DND-41 (cell line): ENCODE results near the gene ATF1.

Experiments
- ATAC-seq: fragments of 200-7000 bp; cut with Tn5 transposase; 3 replicates; pipeline ENCODE4 v1.9.1; 2021; ENCODE audit warnings: low read depth; ENCODE audit not compliant: insufficient read depth
- DNase-seq: peaks from one replicate; pipeline ENCODE4 v3.0.0-alpha.2; 2020
- H2AFZ ChIP-seq: 2 replicates; pipeline ENCODE4 v1.6.0; 2012; ENCODE audit warnings: low read depth, low read length
- H3K27ac ChIP-seq: 2 replicates; pipeline ENCODE4 v1.5.1; 2012; ENCODE audit warnings: low read length, inconsistent platforms
- H3K27me3 ChIP-seq: fragments of 200-600 bp; sonication (generic); 2 replicates; pipeline ENCODE4 v1.6.0; 2012; ENCODE audit warnings: low read length, mild to moderate bottlenecking, inconsistent platforms; ENCODE audit not compliant: insufficient read depth, poor library complexity
- H3K36me3 ChIP-seq: 2 replicates; pipeline ENCODE4 v1.5.1; 2012; ENCODE audit warnings: low read length, inconsistent platforms; ENCODE audit not compliant: insufficient read depth
- H3K4me1 ChIP-seq: 2 replicates; pipeline ENCODE4 v1.5.1; 2012; ENCODE audit warnings: mild to moderate bottlenecking, low read length; ENCODE audit not compliant: insufficient read depth
- H3K4me2 ChIP-seq: 2 replicates; pipeline ENCODE4 v1.6.0; 2012; ENCODE audit warnings: mild to moderate bottlenecking, moderate library complexity, low read length, inconsistent platforms; ENCODE audit not compliant: insufficient read depth
- H3K4me3 ChIP-seq, 2 experiments: fragments of 200-600 bp in 1 of 2; shearing (Covaris generic) in 1 of 2; 2 replicates each; pipeline ENCODE4 v1.5.1; 2012 to 2016; ENCODE audit warnings: inconsistent platforms in 2 of 2, low read length in 2 of 2, mild to moderate bottlenecking in 2 of 2, low read depth in 1 of 2, moderate library complexity in 1 of 2
- H3K79me2 ChIP-seq: 2 replicates; pipeline ENCODE4 v1.6.0; 2012; ENCODE audit warnings: low read length, inconsistent platforms; ENCODE audit not compliant: insufficient read depth
- H3K9ac ChIP-seq: 2 replicates; pipeline ENCODE4 v1.6.0; 2012; ENCODE audit warnings: low read depth, mild to moderate bottlenecking, inconsistent platforms, low read length, moderate library complexity
- H3K9me3 ChIP-seq: 2 replicates; pipeline ENCODE4 v1.5.1; 2012; ENCODE audit warnings: low read length, moderate library complexity, mild to moderate bottlenecking, inconsistent platforms; ENCODE audit not compliant: insufficient read depth, severe bottlenecking
- H4K20me1 ChIP-seq: 2 replicates; pipeline ENCODE4 v1.6.0; 2012; ENCODE audit warnings: low read length; ENCODE audit not compliant: insufficient read depth
- EZH2 ChIP-seq: IDR thresholded peaks from 3 replicates; pipeline ENCODE4 v1.6.1; 2012; ENCODE audit warnings: borderline replicate concordance, low read depth, mild to moderate bottlenecking, moderate library complexity, low read length, inconsistent platforms; ENCODE audit not compliant: severe bottlenecking
- TF ChIP-seq, protein P1 (sequence below): IDR thresholded peaks from 2 replicates; pipeline ENCODE4 v1.5.1; 2012; ENCODE audit warnings: borderline replicate concordance, low read length, moderate library complexity, mild to moderate bottlenecking; ENCODE audit not compliant: poor library complexity, severe bottlenecking; ENCODE audit errors: extremely low read depth

The ATF1 gene

DNA sequence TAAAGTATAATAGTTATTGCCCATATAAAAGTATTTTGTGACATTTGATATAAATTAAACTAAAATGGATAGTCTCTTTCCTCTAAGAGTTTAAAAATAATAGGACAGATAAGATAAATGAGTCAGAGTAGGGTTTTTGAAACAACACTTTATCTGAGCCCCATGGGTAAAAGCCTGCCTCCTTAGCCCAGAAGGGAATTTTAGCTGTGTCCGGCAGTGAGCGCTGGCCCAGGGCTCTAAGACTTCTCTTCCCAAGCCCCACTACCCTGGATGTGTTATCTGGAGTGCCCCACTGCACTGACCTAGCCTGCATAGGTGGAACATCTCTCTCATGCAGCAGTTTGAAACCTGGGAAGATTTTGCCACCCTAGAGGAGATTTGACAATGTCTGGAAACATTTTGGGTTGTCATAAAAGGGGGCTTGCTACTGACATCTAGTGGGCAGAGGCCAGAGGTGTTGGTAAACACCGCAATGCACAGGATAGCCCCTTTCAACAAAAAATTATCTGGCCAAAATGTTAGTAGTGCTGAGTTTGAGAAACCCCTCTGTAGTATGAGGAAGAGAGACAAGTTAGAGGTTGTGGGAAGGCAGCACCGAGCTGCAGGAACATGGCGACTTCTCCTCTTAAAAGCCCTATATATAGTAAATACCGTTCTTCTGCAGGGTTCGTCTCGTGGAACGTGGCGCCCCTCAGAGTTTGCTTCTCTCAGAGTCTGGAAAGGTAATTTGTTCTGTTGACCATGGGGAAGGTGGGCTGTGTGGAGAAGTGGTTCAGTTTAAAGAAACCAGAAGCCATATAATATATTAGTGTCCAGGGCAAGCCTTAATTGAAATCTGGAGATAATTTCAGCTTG, 29.3 kb upstream of the ATF1 start:
- Histone ChIP-seq H3K4me1 (no peaks in the 10 kb centered on the region), H3K4me2 (no peak overlapping the region), H3K36me3 (peaks cover 82% of the 10 kb centered on the region), H3K9ac (no peak overlapping the region), H3K27me3 (no peaks in the 10 kb centered on the region), H3K79me2 (no peaks in the 10 kb centered on the region), H3K4me3 (no peak overlapping the region), H3K27ac (no peak overlapping the region), H3K9me3 (no peaks in the 10 kb centered on the region), H2AFZ (no peak overlapping the region), H4K20me1 (no peaks in the 10 kb centered on the region)
- TF ChIP-seq, protein P1, sequence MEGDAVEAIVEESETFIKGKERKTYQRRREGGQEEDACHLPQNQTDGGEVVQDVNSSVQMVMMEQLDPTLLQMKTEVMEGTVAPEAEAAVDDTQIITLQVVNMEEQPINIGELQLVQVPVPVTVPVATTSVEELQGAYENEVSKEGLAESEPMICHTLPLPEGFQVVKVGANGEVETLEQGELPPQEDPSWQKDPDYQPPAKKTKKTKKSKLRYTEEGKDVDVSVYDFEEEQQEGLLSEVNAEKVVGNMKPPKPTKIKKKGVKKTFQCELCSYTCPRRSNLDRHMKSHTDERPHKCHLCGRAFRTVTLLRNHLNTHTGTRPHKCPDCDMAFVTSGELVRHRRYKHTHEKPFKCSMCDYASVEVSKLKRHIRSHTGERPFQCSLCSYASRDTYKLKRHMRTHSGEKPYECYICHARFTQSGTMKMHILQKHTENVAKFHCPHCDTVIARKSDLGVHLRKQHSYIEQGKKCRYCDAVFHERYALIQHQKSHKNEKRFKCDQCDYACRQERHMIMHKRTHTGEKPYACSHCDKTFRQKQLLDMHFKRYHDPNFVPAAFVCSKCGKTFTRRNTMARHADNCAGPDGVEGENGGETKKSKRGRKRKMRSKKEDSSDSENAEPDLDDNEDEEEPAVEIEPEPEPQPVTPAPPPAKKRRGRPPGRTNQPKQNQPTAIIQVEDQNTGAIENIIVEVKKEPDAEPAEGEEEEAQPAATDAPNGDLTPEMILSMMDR: peak; percentile 77
- TF ChIP-seq EZH2: no peak
- ATAC-seq (peak; percentile 91), DNase-seq (peak; percentile 44)

DNA sequence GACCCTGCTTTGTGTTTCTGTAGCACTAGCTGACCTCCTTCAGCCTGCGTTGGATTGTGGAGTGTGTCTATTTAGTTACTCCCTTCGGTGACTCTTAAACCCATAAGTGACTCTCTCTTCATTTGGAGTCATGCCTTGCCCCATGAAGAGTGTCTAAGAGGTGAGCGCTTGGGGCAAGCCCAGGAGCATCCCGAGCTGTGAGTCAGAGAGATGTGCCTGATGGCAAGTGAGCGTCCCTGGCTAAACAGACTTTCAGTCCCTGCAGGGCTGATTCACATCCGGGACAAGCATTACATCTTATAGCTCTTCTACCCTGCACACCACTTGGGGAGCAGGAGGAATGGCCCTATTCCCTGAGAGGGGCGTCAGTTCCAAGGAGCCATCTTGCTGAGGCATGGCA, 24.3 kb upstream of the ATF1 start:
- ATAC-seq (no peak), DNase-seq (no peak)
- H2AFZ ChIP-seq: no peak overlapping the region
- no peaks in the 10 kb centered on the region for H3K27me3 ChIP-seq
- TF ChIP-seq EZH2: no peak
- TF ChIP-seq, protein P1: no peak
- H3K4me1 ChIP-seq: no peaks in the 10 kb centered on the region
- H3K4me3 ChIP-seq: no peak overlapping the region
- H3K79me2 ChIP-seq: no peaks in the 10 kb centered on the region
- H3K9ac ChIP-seq: no peak overlapping the region
- H4K20me1 ChIP-seq: no peaks in the 10 kb centered on the region
- H3K4me2 ChIP-seq: no peak overlapping the region
- no peaks in the 10 kb centered on the region for H3K9me3 ChIP-seq
- no peak overlapping the region for H3K27ac ChIP-seq
- H3K36me3 ChIP-seq: peaks cover 85% of the 10 kb centered on the region

DNA sequence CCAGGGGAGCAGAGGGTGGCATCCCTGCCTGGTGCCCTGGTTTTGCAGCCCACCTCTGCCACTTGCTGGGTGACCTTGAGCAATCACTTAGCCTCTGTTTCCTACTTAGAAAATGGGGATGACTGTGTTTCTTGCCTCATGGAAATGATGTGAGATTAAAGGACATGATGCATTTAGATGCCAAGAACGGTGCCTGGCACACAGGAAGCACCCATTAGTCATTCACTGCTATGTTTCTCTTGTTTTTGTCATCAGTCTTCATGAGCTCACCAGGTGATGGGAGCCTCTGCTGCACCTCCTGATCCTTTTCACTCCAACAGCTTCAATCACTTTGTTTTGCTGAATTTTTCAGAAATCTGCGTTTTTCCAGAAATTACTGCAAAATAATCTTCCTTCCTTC, 23.6 kb upstream of the ATF1 start:
- Histone ChIP-seq H3K9ac (no peak overlapping the region), H3K4me3 (no peak overlapping the region), H4K20me1 (no peaks in the 10 kb centered on the region), H3K27me3 (no peaks in the 10 kb centered on the region), H3K27ac (no peak overlapping the region), H2AFZ (no peak overlapping the region), H3K79me2 (no peaks in the 10 kb centered on the region), H3K9me3 (no peaks in the 10 kb centered on the region), H3K4me1 (no peaks in the 10 kb centered on the region), H3K36me3 (peaks cover 87% of the 10 kb centered on the region), H3K4me2 (no peak overlapping the region)
- ATAC-seq (no peak), DNase-seq (no peak)
- TF ChIP-seq, protein P1: no peak
- no peak for TF ChIP-seq EZH2
